Heart left ventricle (tissue), 16 donors: ENCODE measurements around the gene VANGL1. TPM values are rescaled to one million over a fixed set of nuclear protein-coding genes. Genes with fewer than 3 reads are reported as not detected.

Experiments used
- ATAC-seq, 4 donors: fragments of 200-7000 bp; cut with Tn5 transposase; one replicate each; pipeline ENCODE4 v1.9.1; 2020 to 2022; ENCODE audit warnings: moderate library complexity in 4 of 4, mild to moderate bottlenecking in 3 of 4, moderate number of reproducible peaks in 1 of 4
- DNase-seq, 5 donors: peaks; one replicate each; pipeline ENCODE4 v3.0.0-alpha.2; 2020
- H3K27ac ChIP-seq, 12 donors: fragments of 200-600 bp; sonication (generic) in 4 of 12; one replicate each; pipeline versions ENCODE4 v1.5.0 to v1.8.0; 2016 to 2022; ENCODE audit warnings: mild to moderate bottlenecking in 2 of 12
- H3K27me3 ChIP-seq, 9 donors: fragments of 200-600 bp; sonication (generic) in 2 of 9; one replicate each; pipeline versions ENCODE4 v1.5.1 to v1.8.0; 2016 to 2022; ENCODE audit warnings: mild to moderate bottlenecking in 3 of 9
- H3K36me3 ChIP-seq, 9 donors: fragments of 200-600 bp; sonication (generic) in 2 of 9; one replicate each; pipeline versions ENCODE4 v1.5.0 to v1.8.0; 2018 to 2022; ENCODE audit warnings: mild to moderate bottlenecking in 2 of 9
- H3K4me1 ChIP-seq, 12 donors: fragments of 200-600 bp; sonication (generic) in 4 of 12; one replicate each; pipeline versions ENCODE4 v1.5.0 to v1.8.0; 2016 to 2022; ENCODE audit warnings: mild to moderate bottlenecking in 3 of 12
- H3K4me3 ChIP-seq, 12 donors: fragments of 200-600 bp; sonication (generic) in 4 of 12; one replicate each; pipeline versions ENCODE4 v1.5.0 to v1.8.0; 2017 to 2022; ENCODE audit warnings: mild to moderate bottlenecking in 9 of 12, moderate library complexity in 4 of 12
- H3K9me3 ChIP-seq, 12 donors: fragments of 200-600 bp; sonication (generic) in 4 of 12; one replicate each; pipeline versions ENCODE4 v1.5.0 to v1.8.0; 2016 to 2022; ENCODE audit warnings: mild to moderate bottlenecking in 1 of 12
- CTCF ChIP-seq, 12 donors: fragments of 200-600 bp; sonication (generic) in 4 of 12; IDR thresholded peaks; one replicate each; pipeline versions ENCODE4 v1.5.0 to v1.8.0; 2018 to 2022; ENCODE audit warnings: antibody characterized with exemption in 12 of 12, mild to moderate bottlenecking in 5 of 12
- POLR2A ChIP-seq, 2 donors: fragments of 450-650 bp; IDR thresholded peaks; one replicate each; pipeline ENCODE4 v1.6.1; 2017; ENCODE audit warnings: antibody characterized with exemption in 2 of 2, mild to moderate bottlenecking in 2 of 2, moderate library complexity in 2 of 2
- WGBS, 4 donors: extraction: QIAGEN DNeasy Blood & Tissue Kit in 2 of 4; methylation state at CpG; one replicate each; pipeline versions ENCODE4 v1.1.5 to v1.1.7; 2013 to 2018; 5-methylcytosine and 5-hydroxymethylcytosine counted together
- intact Hi-C, 10 donors: fragments of 100-400 bp; cut with DNase I; formaldehyde crosslinking; loops; one replicate each; pipeline versions ENCODE4 v1.11.1 to v1.14.2; 2022
- polyA plus RNA-seq, 2 donors: library from polyadenylated mRNA; stranded (reverse); fragments of 200-250 nt; gene quantifications; one replicate each; pipeline ENCODE4 v1.2.3, GENCODE V29; 2013
- total RNA-seq, 9 donors: library from RNA; depleted of rRNA in 2 of 9; stranded (reverse); fragments of >200 nt in 2 of 9; fragmentation: NEBNext Ultra II Directional in 3 of 9; extraction: Animal tissue kit (Norgen Biotek cat#: 25700) in 3 of 9; gene quantifications; one replicate each; pipeline versions ENCODE4 v1.1.0 to v1.2.4, GENCODE V29; 2016 to 2023
- donor health status: ischemic (EF 13 %, LVEDD 7.1; RV severe dilation, severe dysfunction).
- donor health status: healthy with polysubstance abuse.
- donor health status: DM: no; HTN: yes; CAD: no.
- donor health status: DM: no; HTN: no; CAD: no.
- donor health status: ischemic (EF 25% LVEDD 6.9; RV normal size, moderate dysfunction).
- donor health status: ischemic (EF 25% LVEDD 5.7; RV mildly dilated, moderate dysfunction).
- donor health status: healthy.
- donor health status: DM: yes; HTN: yes; CAD: no.
- donor health status: ischemic (EF 35%, LVEDD 5.7; RV mildly dilated, moderate dysfunction).
- donor health status: nonischemic (EF 11% LVEDD 7.7; RV severe dilation, severe dysfunction).
- donor health status: DM: yes; HTN: yes; CAD: no.
- donor health status: PGD.
- donor health status: ischemic (EF 29% LVEDD 5.4; RV normal size, mild dysfunction).
- donor health status: nonischemic (EF 23%, LVEDD 6.1; RV moderate dilation, normal function).

VANGL1 gene
- total and polyA plus RNA-seq, 11 donors = 1.4 to 11.5 (median 6.9) TPM

DNA sequence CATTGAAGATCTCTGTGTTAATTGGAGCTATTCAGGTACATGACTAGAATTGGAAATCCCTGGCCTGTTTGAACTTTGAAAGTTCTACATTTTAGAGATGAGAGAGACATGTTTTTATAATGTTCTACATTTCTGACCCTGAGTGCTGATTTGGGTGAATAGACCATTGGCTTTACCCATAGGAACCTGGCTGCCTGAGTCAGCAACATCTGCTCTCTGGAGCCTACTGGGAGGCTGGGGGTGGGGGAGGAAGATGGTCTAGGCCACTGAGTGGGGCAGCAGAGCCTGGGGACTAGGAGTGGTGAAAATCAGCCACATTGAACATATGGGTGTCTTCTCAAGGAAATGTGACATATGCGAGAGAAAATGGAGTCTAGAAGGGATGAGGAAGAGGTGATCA lies 1.4 kb upstream of the VANGL1 start:
- DNase-seq = no peak
- no peak overlapping the region for H3K27ac ChIP-seq
- no peaks in the 10 kb centered on the region for H3K36me3 ChIP-seq
- intact Hi-C loops = loop anchor here in 6 of 10 donors (5.0 to 10.0 kb wide), 2 partner anchors 64 to 67 kb away; no protein-coding TSS in a partner anchor
- 79 to 100% (median 91%) methylated on average over 1 of the region's 1 CpG for WGBS, 4 donors
- H3K4me1 ChIP-seq = peaks cover 0 to 20% (median 9%) of the 10 kb centered on the region in 12 donors
- no peak for ATAC-seq
- H3K4me3 ChIP-seq = no peak overlapping the region
- H3K27me3 ChIP-seq = no peaks in the 10 kb centered on the region
- peaks cover 0 to 40% (median 11%) of the 10 kb centered on the region in 12 donors for H3K9me3 ChIP-seq
- TF ChIP-seq POLR2A (IDR thresholded peaks at IDR 0.05) (no peak), CTCF (IDR thresholded peaks at IDR 0.05) (no peak)

- Histone ChIP-seq H3K4me3 (peak overlapping the region; percentile 78 to 96 (median 90)), H3K27me3 (no peaks in the 10 kb centered on the region), H3K4me1 (peaks cover 0 to 37% (median 19%) of the 10 kb centered on the region in 12 donors), H3K36me3 (no peaks in the 10 kb centered on the region), H3K9me3 (peaks cover 0 to 26% (median 4%) of the 10 kb centered on the region in 12 donors), H3K27ac (peak overlapping the region in 11 of 12 donors; percentile 58 to 88 (median 76))
- ATAC-seq (peak; percentile 44 to 74 (median 74)), DNase-seq (peak; percentile 35 to 72 (median 42))
- TF ChIP-seq CTCF (IDR thresholded peaks at IDR 0.05) (peak in 7 of 12 donors; percentile 8 to 37 (median 16)), POLR2A (IDR thresholded peaks at IDR 0.05) (no peak)
- intact Hi-C loops = loop anchor here in 7 of 10 donors (2.0 to 10.0 kb wide), 3 partner anchors 62 to 65 kb away; no protein-coding TSS in a partner anchor
- WGBS, 4 donors = 0 to 1% (median 0%) methylated on average over 30 to 78 of the region's 78 CpGs
Observed at GRCh38 chr1:115642168-115643072, 650 bp downstream of the VANGL1 start.

DNA sequence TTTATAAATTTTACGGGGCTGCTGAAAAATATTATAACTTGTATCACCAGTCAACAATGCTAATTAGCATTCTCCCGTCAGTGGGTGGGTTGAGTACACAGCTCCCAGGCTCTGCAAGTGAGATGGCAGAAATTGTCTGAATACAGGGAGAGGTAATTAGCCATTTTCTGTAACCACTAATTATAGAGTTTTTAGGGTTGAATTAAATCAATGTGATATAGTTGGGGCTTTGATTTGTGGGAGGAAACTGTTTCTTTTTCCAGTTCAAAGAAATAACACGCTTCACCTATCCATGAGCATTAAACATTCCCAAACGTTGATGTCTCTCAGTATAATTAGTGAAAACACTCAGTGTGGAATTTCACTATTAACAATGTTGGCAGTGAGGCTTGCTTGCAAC lies 1.5 kb downstream of the VANGL1 start:
- no peaks in the 10 kb centered on the region for H3K36me3 ChIP-seq
- H3K4me3 ChIP-seq = peak overlapping the region in 9 of 12 donors; percentile 78 to 96 (median 92)
- H3K9me3 ChIP-seq = peaks cover 0 to 19% (median under 1%) of the 10 kb centered on the region in 12 donors
- H3K27me3 ChIP-seq = no peaks in the 10 kb centered on the region
- intact Hi-C loops = loop anchor here in 7 of 10 donors (2.0 to 10.0 kb wide), 3 partner anchors 62 to 64 kb away; no protein-coding TSS in a partner anchor
- ATAC-seq (no peak), DNase-seq (no peak)
- H3K4me1 ChIP-seq = peaks cover 0 to 45% (median 27%) of the 10 kb centered on the region in 12 donors
- TF ChIP-seq CTCF (IDR thresholded peaks at IDR 0.05) (no peak), POLR2A (IDR thresholded peaks at IDR 0.05) (no peak)
- WGBS, 4 donors = 47 to 59% (median 49%) methylated on average over 4 of the region's 4 CpGs
- peak overlapping the region in 6 of 12 donors; percentile 70 to 88 (median 79) for H3K27ac ChIP-seq

DNA sequence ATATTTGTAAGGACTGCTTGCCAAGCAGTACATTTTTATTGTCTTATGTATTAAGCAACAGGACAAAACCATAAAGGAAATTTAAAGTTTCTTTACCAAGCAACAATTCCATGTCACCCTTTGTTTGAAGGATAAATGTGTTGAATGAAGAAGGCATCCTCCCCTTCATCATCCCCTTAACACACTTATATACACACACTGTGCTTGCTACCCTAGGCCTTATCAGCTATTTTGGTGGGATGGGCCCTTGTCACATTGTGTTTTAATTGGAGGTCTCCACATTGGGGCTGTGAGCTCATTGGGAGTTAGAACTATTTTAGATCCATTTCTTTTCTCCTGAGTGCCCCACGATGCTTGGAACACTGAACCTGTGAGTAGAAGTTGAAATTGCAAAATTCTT lies 1.9 kb downstream of the VANGL1 start:
- ATAC-seq = no peak
- no peak for DNase-seq

More for the DNA sequence above, 1.9 kb downstream of the VANGL1 start:
- intact Hi-C loops = loop anchor here in 7 of 10 donors (2.0 to 10.0 kb wide), 3 partner anchors 61 to 64 kb away; no protein-coding TSS in a partner anchor
- H3K4me3 ChIP-seq = peak overlapping the region in 3 of 12 donors; percentile 88 to 96 (median 93)
- H3K4me1 ChIP-seq = peaks cover 0 to 49% (median 29%) of the 10 kb centered on the region in 12 donors
- 76 to 95% (median 90%) methylated on average over 1 of the region's 1 CpG for WGBS, 4 donors
- no peaks in the 10 kb centered on the region for H3K27me3 ChIP-seq
- no peaks in the 10 kb centered on the region for H3K36me3 ChIP-seq
- TF ChIP-seq CTCF (IDR thresholded peaks at IDR 0.05) (no peak), POLR2A (IDR thresholded peaks at IDR 0.05) (no peak)
- no peak overlapping the region for H3K27ac ChIP-seq
- peaks cover 0 to 14% (median 0%) of the 10 kb centered on the region in 12 donors for H3K9me3 ChIP-seq
